Liver (tissue), 9 donors: ENCODE measurements around the gene FURIN. TPM values are rescaled to one million over a fixed set of nuclear protein-coding genes. Genes with fewer than 3 reads are reported as not detected.
A peak's percentile ranks its signal among the peaks of the same experiment; 100 is the strongest.

ENCODE experiments used
- DNase-seq: peaks from one replicate; pipeline ENCODE4 v3.0.0-alpha.2; 2017; ENCODE audit warnings: low spot score
- H3K27ac ChIP-seq, 2 donors: one replicate each; pipeline ENCODE4 v1.7.0; 2013; ENCODE audit warnings: inconsistent platforms in 2 of 2, low read length in 2 of 2, control low read depth in 1 of 2, low read depth in 1 of 2, mild to moderate bottlenecking in 1 of 2
- H3K27me3 ChIP-seq, 4 donors: one replicate each; pipeline versions ENCODE4 v1.6.1 to v1.7.0; 2013; ENCODE audit warnings: low read length in 3 of 4, inconsistent platforms in 1 of 4, mild to moderate bottlenecking in 1 of 4, moderate library complexity in 1 of 4; ENCODE audit not compliant: control insufficient read depth in 4 of 4, insufficient read depth in 4 of 4
- H3K36me3 ChIP-seq, 4 donors: one replicate each; pipeline versions ENCODE4 v1.6.1 to v1.7.0; 2013; ENCODE audit warnings: low read length in 3 of 4, mild to moderate bottlenecking in 3 of 4, low read depth in 1 of 4, moderate library complexity in 1 of 4; ENCODE audit not compliant: control insufficient read depth in 4 of 4, insufficient read depth in 3 of 4
- H3K4me1 ChIP-seq, 4 donors: one replicate each; pipeline versions ENCODE4 v1.6.1 to v1.7.0; 2013; ENCODE audit warnings: low read length in 3 of 4, mild to moderate bottlenecking in 3 of 4, moderate library complexity in 1 of 4; ENCODE audit not compliant: control insufficient read depth in 4 of 4, insufficient read depth in 4 of 4
- H3K4me3 ChIP-seq, 3 donors: one replicate each; pipeline versions ENCODE4 v1.6.1 to v1.7.0; 2013; ENCODE audit warnings: low read length in 3 of 3, control low read depth in 1 of 3, low read depth in 1 of 3, mild to moderate bottlenecking in 1 of 3
- H3K9ac ChIP-seq, 2 donors: one replicate each; pipeline ENCODE4 v1.7.0; 2013; ENCODE audit warnings: low read length in 2 of 2, mild to moderate bottlenecking in 2 of 2, moderate library complexity in 2 of 2, control low read depth in 1 of 2, low read depth in 1 of 2
- H3K9me3 ChIP-seq, 4 donors: one replicate each; pipeline versions ENCODE4 v1.6.1 to v1.7.0; 2013; ENCODE audit warnings: low read length in 3 of 4; ENCODE audit not compliant: control insufficient read depth in 4 of 4
- ATF3 ChIP-seq: IDR thresholded peaks from 2 replicates; pipeline ENCODE4 v1.6.1; 2016; ENCODE audit warnings: antibody characterized with exemption
- CTCF ChIP-seq: fragments of 150-350 bp; IDR thresholded peaks from 2 replicates; pipeline ENCODE4 v1.5.1; 2017; ENCODE audit warnings: improper control_type of control experiment, low read depth, low read length; ENCODE audit not compliant: missing input control
- EGR1 ChIP-seq, 2 donors: IDR thresholded peaks; 2 replicates each; pipeline ENCODE4 v1.6.1; 2016 to 2018; ENCODE audit warnings: antibody characterized with exemption in 2 of 2, low read depth in 2 of 2
- FOXA1 ChIP-seq: IDR thresholded peaks from 2 replicates; pipeline ENCODE4 v1.6.1; 2016; ENCODE audit warnings: antibody characterized with exemption
- FOXA2 ChIP-seq: IDR thresholded peaks from 2 replicates; pipeline ENCODE4 v1.6.1; 2016; ENCODE audit warnings: antibody characterized with exemption
- GABPA ChIP-seq, 2 donors: IDR thresholded peaks in 1 of 2; conservative IDR thresholded peaks in 1 of 2; 2 replicates each; pipeline ENCODE4 v1.6.1; 2016; ENCODE audit warnings: antibody characterized with exemption in 2 of 2, mild to moderate bottlenecking in 1 of 2, moderate library complexity in 1 of 2
- HNF4A ChIP-seq, 2 donors: conservative IDR thresholded peaks; 2 replicates each; pipeline ENCODE4 v1.6.1; 2016; ENCODE audit warnings: antibody characterized with exemption in 2 of 2, mild to moderate bottlenecking in 2 of 2
- HNF4G ChIP-seq: IDR thresholded peaks from 2 replicates; pipeline ENCODE4 v1.6.1; 2016; ENCODE audit warnings: antibody characterized with exemption
- JUND ChIP-seq, 2 donors: IDR thresholded peaks; 2 replicates each; pipeline ENCODE4 v1.6.1; 2016; ENCODE audit warnings: antibody characterized with exemption in 2 of 2
- NR2F2 ChIP-seq: IDR thresholded peaks from 2 replicates; pipeline ENCODE4 v1.6.1; 2016; ENCODE audit warnings: antibody characterized with exemption
- RAD21 ChIP-seq, 2 donors: IDR thresholded peaks; 2 replicates each; pipeline ENCODE4 v1.6.1; 2016; ENCODE audit warnings: antibody characterized with exemption in 2 of 2, mild to moderate bottlenecking in 2 of 2
- RXRA ChIP-seq, 2 donors: IDR thresholded peaks; 2 replicates each; pipeline ENCODE4 v1.6.1; 2017 to 2018; ENCODE audit warnings: antibody characterized with exemption in 2 of 2, mild to moderate bottlenecking in 1 of 2
- SP1 ChIP-seq: IDR thresholded peaks from 2 replicates; pipeline ENCODE4 v1.6.1; 2018; ENCODE audit warnings: antibody characterized with exemption, mild to moderate bottlenecking
- TAF1 ChIP-seq: conservative IDR thresholded peaks from 2 replicates; pipeline ENCODE4 v1.6.1; 2016; ENCODE audit warnings: antibody characterized with exemption, mild to moderate bottlenecking
- YY1 ChIP-seq: IDR thresholded peaks from 2 replicates; pipeline ENCODE4 v1.6.1; 2016; ENCODE audit warnings: antibody characterized with exemption, mild to moderate bottlenecking
- WGBS: extraction: QIAGEN DNeasy Blood & Tissue Kit; methylation state at CpG from one replicate; pipeline ENCODE4 v1.1.7; 2013; 5-methylcytosine and 5-hydroxymethylcytosine counted together
- polyA plus RNA-seq, 2 donors: library from polyadenylated mRNA; stranded (reverse) in 1 of 2; unstranded in 1 of 2; fragments of 200-250 nt in 1 of 2; fragments of >200 nt in 1 of 2; fragmentation: Nextera tagmentation in 1 of 2; extraction: Ambion mirVana in 1 of 2; gene quantifications; one replicate each; pipeline versions ENCODE4 v1.2.1 to v1.2.3, GENCODE V29; 2013 to 2015
- total RNA-seq, 2 donors: library from RNA; depleted of rRNA; stranded (reverse); fragments of >200 nt; gene quantifications; one replicate each; pipeline ENCODE4 v1.2.3, GENCODE V29; 2014
- TF ChIP-seq, protein P1 (sequence below): IDR thresholded peaks from 2 replicates; pipeline ENCODE4 v1.6.1; 2016; ENCODE audit warnings: antibody characterized with exemption
- TF ChIP-seq, protein P2 (sequence below): IDR thresholded peaks from 2 replicates; pipeline ENCODE4 v1.6.1; 2016; ENCODE audit warnings: antibody characterized with exemption, mild to moderate bottlenecking
- TF ChIP-seq, protein P3 (sequence below): IDR thresholded peaks from 2 replicates; pipeline ENCODE4 v1.6.1; 2016; ENCODE audit warnings: antibody characterized with exemption
- donor health status: healthy.
- donor health status: healthy.
- donor health status: healthy.
- donor health status: healthy.
- donor health status: healthy.

The FURIN gene
- total and polyA plus RNA-seq, 4 donors: 102 to 258 (median 164) TPM

DNA sequence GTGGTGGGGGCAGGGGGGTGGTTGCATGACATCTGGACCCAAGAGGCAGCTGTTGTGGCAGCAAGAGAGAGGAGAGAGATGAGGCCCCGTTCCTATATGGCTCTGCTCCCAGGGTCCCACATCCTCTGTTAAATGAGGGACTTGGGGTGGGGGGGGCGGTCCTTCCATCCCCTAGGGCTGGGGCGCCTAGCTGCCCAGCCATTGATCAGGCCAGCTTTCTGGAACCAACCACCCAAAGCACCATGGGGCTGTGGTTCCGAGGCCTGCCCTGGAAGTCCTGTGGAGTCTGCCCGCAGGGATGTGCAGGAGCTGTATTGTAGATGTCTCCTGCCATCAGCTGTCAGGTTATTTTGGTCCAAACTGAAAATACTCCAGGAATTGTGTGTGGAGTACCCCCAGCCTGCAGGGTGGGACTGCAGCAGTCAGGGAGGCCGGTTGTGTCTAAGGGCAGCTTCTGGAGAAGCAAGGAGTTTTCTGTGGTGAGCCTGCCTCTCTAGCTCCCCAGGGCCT lies 5.2 kb downstream of the FURIN start:
- TF ChIP-seq CTCF (no peak), NR2F2 (no peak), RXRA (IDR thresholded peaks at IDR 0.05) (no peak), FOXA2 (no peak), EGR1 (IDR thresholded peaks at IDR 0.05; ENCODE audit: low read depth in 2 of 2) (no peak), RAD21 (IDR thresholded peaks at IDR 0.05) (no peak)
- Histone ChIP-seq H3K9ac (peak overlapping the region in 1 of 2 donors; percentile 14), H3K27me3 (no peaks in the 10 kb centered on the region), H3K4me1 (peaks cover 8 to 69% (median 48%) of the 10 kb centered on the region in 4 donors), H3K27ac (peak overlapping the region; percentile 88 to 90), H3K4me3 (peak overlapping the region; percentile 49 to 94 (median 89)), H3K9me3 (no peaks in the 10 kb centered on the region), H3K36me3 (peaks cover 16 to 24% (median 23%) of the 10 kb centered on the region in 4 donors)
- 37% methylated on average over 6 of the region's 6 CpGs for WGBS
- no peak for DNase-seq

DNA sequence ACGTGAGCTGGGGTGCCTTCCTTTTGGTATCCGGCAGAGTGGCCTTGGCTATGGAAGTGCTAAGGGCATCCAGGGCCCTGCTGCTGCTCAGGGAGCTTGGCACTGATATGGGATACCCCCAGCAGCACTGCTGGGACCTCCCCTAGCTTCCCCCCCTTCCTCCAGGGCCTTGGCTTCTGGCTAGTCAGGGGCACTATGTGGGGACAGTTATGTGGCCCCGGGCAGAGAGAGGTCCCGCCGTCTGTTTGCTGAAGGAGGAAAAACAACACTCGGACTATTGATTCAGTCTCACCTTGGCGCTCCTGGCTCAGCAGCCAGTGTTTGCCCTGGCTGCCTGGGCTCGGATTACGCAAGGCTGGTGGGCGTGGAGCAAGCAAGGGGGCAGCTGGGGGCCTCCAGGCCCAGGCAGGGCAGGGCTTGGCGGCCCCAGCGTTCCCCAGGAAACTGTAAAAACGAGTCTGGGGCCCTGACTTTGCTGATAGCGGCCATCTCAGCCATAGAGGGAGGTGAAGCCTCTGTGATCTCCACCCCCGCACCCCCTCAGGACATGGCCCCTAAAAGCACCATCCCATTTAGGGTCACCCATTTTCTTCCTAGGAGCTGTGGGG lies 5.7 kb downstream of the FURIN start:
- 21% methylated on average over 15 of the region's 15 CpGs for WGBS
- peak; percentile 82 for DNase-seq
- peak overlapping the region in 1 of 2 donors; percentile 14 for H3K9ac ChIP-seq
- TF ChIP-seq CTCF: no peak
- TF ChIP-seq SP1: peak; percentile 81
- peak; percentile 74 for TF ChIP-seq TAF1
- TF ChIP-seq RXRA (IDR thresholded peaks at IDR 0.05): peak; percentile 80 to 90
- TF ChIP-seq FOXA1: peak; percentile 58
- TF ChIP-seq NR2F2: peak; percentile 38
- TF ChIP-seq FOXA2: peak; percentile 70
- peak; percentile 10 to 85 for TF ChIP-seq EGR1 (IDR thresholded peaks at IDR 0.05; ENCODE audit: low read depth in 2 of 2)
- peak; percentile 26 for TF ChIP-seq ATF3
- peak in 1 of 2 donors; percentile 61 for TF ChIP-seq JUND (IDR thresholded peaks at IDR 0.05)
- TF ChIP-seq, protein P1, sequence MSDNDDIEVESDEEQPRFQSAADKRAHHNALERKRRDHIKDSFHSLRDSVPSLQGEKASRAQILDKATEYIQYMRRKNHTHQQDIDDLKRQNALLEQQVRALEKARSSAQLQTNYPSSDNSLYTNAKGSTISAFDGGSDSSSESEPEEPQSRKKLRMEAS: peak; percentile 81
- TF ChIP-seq YY1: peak; percentile 76
- TF ChIP-seq, protein P2, sequence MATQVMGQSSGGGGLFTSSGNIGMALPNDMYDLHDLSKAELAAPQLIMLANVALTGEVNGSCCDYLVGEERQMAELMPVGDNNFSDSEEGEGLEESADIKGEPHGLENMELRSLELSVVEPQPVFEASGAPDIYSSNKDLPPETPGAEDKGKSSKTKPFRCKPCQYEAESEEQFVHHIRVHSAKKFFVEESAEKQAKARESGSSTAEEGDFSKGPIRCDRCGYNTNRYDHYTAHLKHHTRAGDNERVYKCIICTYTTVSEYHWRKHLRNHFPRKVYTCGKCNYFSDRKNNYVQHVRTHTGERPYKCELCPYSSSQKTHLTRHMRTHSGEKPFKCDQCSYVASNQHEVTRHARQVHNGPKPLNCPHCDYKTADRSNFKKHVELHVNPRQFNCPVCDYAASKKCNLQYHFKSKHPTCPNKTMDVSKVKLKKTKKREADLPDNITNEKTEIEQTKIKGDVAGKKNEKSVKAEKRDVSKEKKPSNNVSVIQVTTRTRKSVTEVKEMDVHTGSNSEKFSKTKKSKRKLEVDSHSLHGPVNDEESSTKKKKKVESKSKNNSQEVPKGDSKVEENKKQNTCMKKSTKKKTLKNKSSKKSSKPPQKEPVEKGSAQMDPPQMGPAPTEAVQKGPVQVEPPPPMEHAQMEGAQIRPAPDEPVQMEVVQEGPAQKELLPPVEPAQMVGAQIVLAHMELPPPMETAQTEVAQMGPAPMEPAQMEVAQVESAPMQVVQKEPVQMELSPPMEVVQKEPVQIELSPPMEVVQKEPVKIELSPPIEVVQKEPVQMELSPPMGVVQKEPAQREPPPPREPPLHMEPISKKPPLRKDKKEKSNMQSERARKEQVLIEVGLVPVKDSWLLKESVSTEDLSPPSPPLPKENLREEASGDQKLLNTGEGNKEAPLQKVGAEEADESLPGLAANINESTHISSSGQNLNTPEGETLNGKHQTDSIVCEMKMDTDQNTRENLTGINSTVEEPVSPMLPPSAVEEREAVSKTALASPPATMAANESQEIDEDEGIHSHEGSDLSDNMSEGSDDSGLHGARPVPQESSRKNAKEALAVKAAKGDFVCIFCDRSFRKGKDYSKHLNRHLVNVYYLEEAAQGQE: peak; percentile 83
- TF ChIP-seq RAD21 (IDR thresholded peaks at IDR 0.05): peak; percentile 21 to 46
- no peak for TF ChIP-seq HNF4G
- peak; percentile 73 to 85 for TF ChIP-seq HNF4A (conservative IDR thresholded peaks at IDR 0.05)
- TF ChIP-seq GABPA (IDR thresholded peaks at IDR 0.05 in 1 of 2, conservative IDR thresholded peaks at IDR 0.05 in 1 of 2): no peak
- TF ChIP-seq, protein P3, sequence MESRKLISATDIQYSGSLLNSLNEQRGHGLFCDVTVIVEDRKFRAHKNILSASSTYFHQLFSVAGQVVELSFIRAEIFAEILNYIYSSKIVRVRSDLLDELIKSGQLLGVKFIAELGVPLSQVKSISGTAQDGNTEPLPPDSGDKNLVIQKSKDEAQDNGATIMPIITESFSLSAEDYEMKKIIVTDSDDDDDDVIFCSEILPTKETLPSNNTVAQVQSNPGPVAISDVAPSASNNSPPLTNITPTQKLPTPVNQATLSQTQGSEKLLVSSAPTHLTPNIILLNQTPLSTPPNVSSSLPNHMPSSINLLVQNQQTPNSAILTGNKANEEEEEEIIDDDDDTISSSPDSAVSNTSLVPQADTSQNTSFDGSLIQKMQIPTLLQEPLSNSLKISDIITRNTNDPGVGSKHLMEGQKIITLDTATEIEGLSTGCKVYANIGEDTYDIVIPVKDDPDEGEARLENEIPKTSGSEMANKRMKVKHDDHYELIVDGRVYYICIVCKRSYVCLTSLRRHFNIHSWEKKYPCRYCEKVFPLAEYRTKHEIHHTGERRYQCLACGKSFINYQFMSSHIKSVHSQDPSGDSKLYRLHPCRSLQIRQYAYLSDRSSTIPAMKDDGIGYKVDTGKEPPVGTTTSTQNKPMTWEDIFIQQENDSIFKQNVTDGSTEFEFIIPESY: no peak
- H3K4me1 ChIP-seq: peaks cover 8 to 63% (median 43%) of the 10 kb centered on the region in 4 donors
- H3K9me3 ChIP-seq: no peaks in the 10 kb centered on the region
- H3K27me3 ChIP-seq: no peaks in the 10 kb centered on the region
- H3K27ac ChIP-seq: peak overlapping the region; percentile 88 to 90
- H3K4me3 ChIP-seq: peak overlapping the region; percentile 49 to 94 (median 89)
- H3K36me3 ChIP-seq: peaks cover 20 to 29% (median 26%) of the 10 kb centered on the region in 4 donors
